Measurements from ENCODE around the gene DNAJC1.

Gene DNAJC1

GRCh38 chr10:21924511-21924910 is 79.0 kb downstream of the DNAJC1 start:
- no peak overlapping the region for H3K4me3 Mint-ChIP-seq
- H3K9me3 Mint-ChIP-seq (ENCODE audit: low read depth), result no peaks in the 10 kb centered on the region
- no peak overlapping the region for H3K27ac Mint-ChIP-seq
- no peaks in the 10 kb centered on the region for H3K4me1 Mint-ChIP-seq (ENCODE audit: low read depth)
- H3K36me3 Mint-ChIP-seq, result peaks cover 9% of the 10 kb centered on the region
- no peaks in the 10 kb centered on the region for H3K27me3 Mint-ChIP-seq

GRCh38 chr10:21920633-21921032 is 82.9 kb downstream of the DNAJC1 start:
- Mint-ChIP-seq H3K4me1 (ENCODE audit: low read depth) (no peaks in the 10 kb centered on the region), H3K4me3 (no peak overlapping the region), H3K27me3 (no peaks in the 10 kb centered on the region), H3K36me3 (peaks cover 13% of the 10 kb centered on the region), H3K27ac (no peak overlapping the region), H3K9me3 (ENCODE audit: low read depth) (no peaks in the 10 kb centered on the region)

- Mint-ChIP-seq H3K27ac (no peak overlapping the region), H3K9me3 (ENCODE audit: low read depth) (no peaks in the 10 kb centered on the region), H3K36me3 (peaks cover 10% of the 10 kb centered on the region), H3K27me3 (no peaks in the 10 kb centered on the region), H3K4me1 (ENCODE audit: low read depth) (no peaks in the 10 kb centered on the region), H3K4me3 (no peak overlapping the region)
Observed at GRCh38 chr10:21919906-21920305, 83.6 kb downstream of the DNAJC1 start.

- Mint-ChIP-seq H3K36me3 (peaks cover 10% of the 10 kb centered on the region), H3K27ac (no peak overlapping the region), H3K27me3 (no peaks in the 10 kb centered on the region), H3K9me3 (ENCODE audit: low read depth) (no peaks in the 10 kb centered on the region), H3K4me3 (no peak overlapping the region), H3K4me1 (ENCODE audit: low read depth) (no peaks in the 10 kb centered on the region)
Observed at GRCh38 chr10:21919117-21919516, 84.4 kb downstream of the DNAJC1 start.

- H3K36me3 Mint-ChIP-seq, result peaks cover 16% of the 10 kb centered on the region
- H3K27me3 Mint-ChIP-seq, result no peaks in the 10 kb centered on the region
- no peaks in the 10 kb centered on the region for H3K9me3 Mint-ChIP-seq (ENCODE audit: low read depth)
- no peak overlapping the region for H3K4me3 Mint-ChIP-seq
- peaks cover 2% of the 10 kb centered on the region for H3K4me1 Mint-ChIP-seq (ENCODE audit: low read depth)
- H3K27ac Mint-ChIP-seq, result no peak overlapping the region
Observed at GRCh38 chr10:21912625-21913024, 90.9 kb downstream of the DNAJC1 start.

GRCh38 chr10:21910798-21911197 is 92.7 kb downstream of the DNAJC1 start:
- no peak overlapping the region for H3K4me3 Mint-ChIP-seq
- H3K27ac Mint-ChIP-seq, result no peak overlapping the region
- H3K27me3 Mint-ChIP-seq, result no peaks in the 10 kb centered on the region

GRCh38 chr10:21907436-21907835 is 96.1 kb downstream of the DNAJC1 start:
- H3K27me3 Mint-ChIP-seq, result no peaks in the 10 kb centered on the region
- peaks cover 25% of the 10 kb centered on the region for H3K36me3 Mint-ChIP-seq
- H3K4me1 Mint-ChIP-seq (ENCODE audit: low read depth), result no peaks in the 10 kb centered on the region
- H3K4me3 Mint-ChIP-seq, result no peak overlapping the region
- no peaks in the 10 kb centered on the region for H3K9me3 Mint-ChIP-seq (ENCODE audit: low read depth)
- no peak overlapping the region for H3K27ac Mint-ChIP-seq

More at GRCh38 chr10:21910798-21911197, 92.7 kb downstream of the DNAJC1 start:
- Mint-ChIP-seq H3K4me1 (ENCODE audit: low read depth) (peaks cover 2% of the 10 kb centered on the region), H3K36me3 (peaks cover 20% of the 10 kb centered on the region), H3K9me3 (ENCODE audit: low read depth) (no peaks in the 10 kb centered on the region)

GRCh38 chr10:21904930-21905329 is 98.6 kb downstream of the DNAJC1 start:
- Mint-ChIP-seq H3K36me3 (peaks cover 21% of the 10 kb centered on the region), H3K4me3 (no peak overlapping the region), H3K27me3 (no peaks in the 10 kb centered on the region), H3K9me3 (ENCODE audit: low read depth) (no peaks in the 10 kb centered on the region), H3K4me1 (ENCODE audit: low read depth) (no peaks in the 10 kb centered on the region), H3K27ac (no peak overlapping the region)

- Mint-ChIP-seq H3K27ac (no peak overlapping the region), H3K9me3 (ENCODE audit: low read depth) (peaks cover 3% of the 10 kb centered on the region), H3K36me3 (peaks cover 27% of the 10 kb centered on the region), H3K27me3 (no peaks in the 10 kb centered on the region), H3K4me1 (ENCODE audit: low read depth) (no peaks in the 10 kb centered on the region), H3K4me3 (no peak overlapping the region)
Observed at GRCh38 chr10:21899736-21900135, 103.8 kb downstream of the DNAJC1 start.

- peaks cover 8% of the 10 kb centered on the region for H3K4me1 Mint-ChIP-seq (ENCODE audit: low read depth)
- H3K27me3 Mint-ChIP-seq, result no peaks in the 10 kb centered on the region
- H3K27ac Mint-ChIP-seq, result no peak overlapping the region
- H3K9me3 Mint-ChIP-seq (ENCODE audit: low read depth), result peaks cover 14% of the 10 kb centered on the region
- peaks cover 41% of the 10 kb centered on the region for H3K36me3 Mint-ChIP-seq
- H3K4me3 Mint-ChIP-seq, result no peak overlapping the region
Observed at GRCh38 chr10:21895932-21896331, 107.6 kb downstream of the DNAJC1 start.

GRCh38 chr10:21894648-21895342 is 108.7 kb downstream of the DNAJC1 start:
- H3K36me3 Mint-ChIP-seq, result peaks cover 42% of the 10 kb centered on the region
- H3K27ac Mint-ChIP-seq, result no peak overlapping the region
- H3K4me3 Mint-ChIP-seq, result no peak overlapping the region
- no peaks in the 10 kb centered on the region for H3K27me3 Mint-ChIP-seq
- peaks cover 13% of the 10 kb centered on the region for H3K4me1 Mint-ChIP-seq (ENCODE audit: low read depth)
- peaks cover 14% of the 10 kb centered on the region for H3K9me3 Mint-ChIP-seq (ENCODE audit: low read depth)

- H3K27ac Mint-ChIP-seq, result no peak overlapping the region
- H3K4me1 Mint-ChIP-seq (ENCODE audit: low read depth), result peaks cover 30% of the 10 kb centered on the region
- peaks cover 14% of the 10 kb centered on the region for H3K9me3 Mint-ChIP-seq (ENCODE audit: low read depth)
- no peaks in the 10 kb centered on the region for H3K27me3 Mint-ChIP-seq
- H3K4me3 Mint-ChIP-seq, result no peak overlapping the region
- peaks cover 34% of the 10 kb centered on the region for H3K36me3 Mint-ChIP-seq
Observed at GRCh38 chr10:21891439-21891838, 112.1 kb downstream of the DNAJC1 start.

GRCh38 chr10:21889477-21890275 is 113.9 kb downstream of the DNAJC1 start:
- no peaks in the 10 kb centered on the region for H3K27me3 Mint-ChIP-seq
- H3K4me3 Mint-ChIP-seq, result no peak overlapping the region
- no peak overlapping the region for H3K27ac Mint-ChIP-seq
- H3K36me3 Mint-ChIP-seq, result peaks cover 42% of the 10 kb centered on the region
- peaks cover 23% of the 10 kb centered on the region for H3K9me3 Mint-ChIP-seq (ENCODE audit: low read depth)
- peaks cover 30% of the 10 kb centered on the region for H3K4me1 Mint-ChIP-seq (ENCODE audit: low read depth)

GRCh38 chr10:21888959-21889358 is 114.6 kb downstream of the DNAJC1 start:
- H3K4me1 Mint-ChIP-seq (ENCODE audit: low read depth), result peaks cover 30% of the 10 kb centered on the region
- no peak overlapping the region for H3K4me3 Mint-ChIP-seq
- peaks cover 37% of the 10 kb centered on the region for H3K36me3 Mint-ChIP-seq
- no peaks in the 10 kb centered on the region for H3K27me3 Mint-ChIP-seq
- no peak overlapping the region for H3K27ac Mint-ChIP-seq
- peaks cover 19% of the 10 kb centered on the region for H3K9me3 Mint-ChIP-seq (ENCODE audit: low read depth)

- H3K4me1 Mint-ChIP-seq (ENCODE audit: low read depth), result peaks cover 23% of the 10 kb centered on the region
Observed at GRCh38 chr10:21885940-21886339, 117.6 kb downstream of the DNAJC1 start.

More at GRCh38 chr10:21885940-21886339, 117.6 kb downstream of the DNAJC1 start:
- Mint-ChIP-seq H3K27me3 (no peaks in the 10 kb centered on the region), H3K9me3 (ENCODE audit: low read depth) (peaks cover 12% of the 10 kb centered on the region), H3K27ac (no peak overlapping the region), H3K4me3 (no peak overlapping the region), H3K36me3 (peaks cover 32% of the 10 kb centered on the region)
